Measurements from ENCODE around the gene TSPAN4. TPM values are rescaled to one million over a fixed set of nuclear protein-coding genes. Genes with fewer than 3 reads are reported as not detected.

The TSPAN4 gene
- total and polyA plus RNA-seq, 2 of the 13 experiments (the other 11 are each of a cell fraction or from before 2014, with no cell fraction given), result 31.7 to 68.3 TPM

DNA sequence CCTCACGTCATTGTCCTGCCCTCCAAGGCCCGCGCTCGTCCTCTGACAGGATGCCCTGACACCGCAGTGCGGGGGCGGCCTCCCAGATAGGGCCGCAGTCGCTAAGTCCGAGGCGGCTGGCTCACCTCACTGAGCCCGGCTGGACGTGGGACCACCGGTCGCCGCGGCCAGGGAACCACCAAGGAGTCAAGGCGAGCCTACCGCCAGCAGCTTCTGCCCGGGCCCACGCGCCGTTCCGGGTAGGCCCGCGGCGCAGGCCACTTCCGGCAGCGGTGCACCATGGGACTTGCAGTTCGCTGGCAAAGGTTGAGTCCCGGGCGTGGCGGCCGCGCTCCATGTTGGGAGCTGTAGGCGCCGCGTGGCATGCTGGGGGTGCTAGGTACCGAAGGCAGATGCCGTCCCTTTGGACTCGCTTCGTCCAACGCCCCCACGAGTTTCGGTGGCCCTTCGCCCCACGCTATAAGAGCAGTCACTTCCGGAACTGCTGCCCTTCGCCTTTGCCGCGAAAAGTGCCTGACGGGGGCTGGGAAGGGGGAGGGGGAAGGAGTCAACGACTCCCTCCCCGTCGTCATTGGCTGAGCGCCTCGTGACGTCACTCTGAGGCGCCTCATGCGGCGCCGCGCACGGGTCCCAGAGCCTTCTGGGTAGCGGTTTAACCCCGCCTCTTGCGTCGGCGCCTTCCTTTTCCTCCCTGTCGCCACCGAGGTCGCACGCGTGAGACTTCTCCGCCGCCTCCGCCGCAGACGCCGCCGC, 33.2 kb upstream of the TSPAN4 start, which contains the start of gene RPLP2 (continued):
- TF ChIP-seq, protein P1, sequence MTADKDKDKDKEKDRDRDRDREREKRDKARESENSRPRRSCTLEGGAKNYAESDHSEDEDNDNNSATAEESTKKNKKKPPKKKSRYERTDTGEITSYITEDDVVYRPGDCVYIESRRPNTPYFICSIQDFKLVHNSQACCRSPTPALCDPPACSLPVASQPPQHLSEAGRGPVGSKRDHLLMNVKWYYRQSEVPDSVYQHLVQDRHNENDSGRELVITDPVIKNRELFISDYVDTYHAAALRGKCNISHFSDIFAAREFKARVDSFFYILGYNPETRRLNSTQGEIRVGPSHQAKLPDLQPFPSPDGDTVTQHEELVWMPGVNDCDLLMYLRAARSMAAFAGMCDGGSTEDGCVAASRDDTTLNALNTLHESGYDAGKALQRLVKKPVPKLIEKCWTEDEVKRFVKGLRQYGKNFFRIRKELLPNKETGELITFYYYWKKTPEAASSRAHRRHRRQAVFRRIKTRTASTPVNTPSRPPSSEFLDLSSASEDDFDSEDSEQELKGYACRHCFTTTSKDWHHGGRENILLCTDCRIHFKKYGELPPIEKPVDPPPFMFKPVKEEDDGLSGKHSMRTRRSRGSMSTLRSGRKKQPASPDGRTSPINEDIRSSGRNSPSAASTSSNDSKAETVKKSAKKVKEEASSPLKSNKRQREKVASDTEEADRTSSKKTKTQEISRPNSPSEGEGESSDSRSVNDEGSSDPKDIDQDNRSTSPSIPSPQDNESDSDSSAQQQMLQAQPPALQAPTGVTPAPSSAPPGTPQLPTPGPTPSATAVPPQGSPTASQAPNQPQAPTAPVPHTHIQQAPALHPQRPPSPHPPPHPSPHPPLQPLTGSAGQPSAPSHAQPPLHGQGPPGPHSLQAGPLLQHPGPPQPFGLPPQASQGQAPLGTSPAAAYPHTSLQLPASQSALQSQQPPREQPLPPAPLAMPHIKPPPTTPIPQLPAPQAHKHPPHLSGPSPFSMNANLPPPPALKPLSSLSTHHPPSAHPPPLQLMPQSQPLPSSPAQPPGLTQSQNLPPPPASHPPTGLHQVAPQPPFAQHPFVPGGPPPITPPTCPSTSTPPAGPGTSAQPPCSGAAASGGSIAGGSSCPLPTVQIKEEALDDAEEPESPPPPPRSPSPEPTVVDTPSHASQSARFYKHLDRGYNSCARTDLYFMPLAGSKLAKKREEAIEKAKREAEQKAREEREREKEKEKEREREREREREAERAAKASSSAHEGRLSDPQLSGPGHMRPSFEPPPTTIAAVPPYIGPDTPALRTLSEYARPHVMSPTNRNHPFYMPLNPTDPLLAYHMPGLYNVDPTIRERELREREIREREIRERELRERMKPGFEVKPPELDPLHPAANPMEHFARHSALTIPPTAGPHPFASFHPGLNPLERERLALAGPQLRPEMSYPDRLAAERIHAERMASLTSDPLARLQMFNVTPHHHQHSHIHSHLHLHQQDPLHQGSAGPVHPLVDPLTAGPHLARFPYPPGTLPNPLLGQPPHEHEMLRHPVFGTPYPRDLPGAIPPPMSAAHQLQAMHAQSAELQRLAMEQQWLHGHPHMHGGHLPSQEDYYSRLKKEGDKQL (CRISPR knock-in tag; IDR thresholded peaks at IDR 0.05; ENCODE audit: low read depth), result no peak
- TF ChIP-seq ZNF264 (CRISPR knock-in tag; IDR thresholded peaks at IDR 0.05), result 0 out of 2 replicates have a peak, but pooled peaks have one; percentile 14
- TF ChIP-seq PHF21A (CRISPR knock-in tag; IDR thresholded peaks at IDR 0.05), result peak; percentile 87
- no peak; the same call in none of the 2 replicates for TF ChIP-seq RXRB (CRISPR knock-in tag; IDR thresholded peaks at IDR 0.05; ENCODE audit: borderline replicate concordance)
- TF ChIP-seq KDM6A (CRISPR knock-in tag; IDR thresholded peaks at IDR 0.05; ENCODE audit: low read depth), result 0 out of 2 replicates have a peak, but pooled peaks have one; percentile 51
- peak in 1 of 2 experiments; percentile 88; a peak in 2 of 4 replicates for TF ChIP-seq POLR2A (IDR thresholded peaks at IDR 0.05; ENCODE audit: insufficient read depth in 1 of 2, low read depth in 2 of 2, low read length in 2 of 2)
- no peak for TF ChIP-seq SYNCRIP (IDR thresholded peaks at IDR 0.05; ENCODE audit: insufficient read depth, low read depth, low read length)
- TF ChIP-seq IRF2 (CRISPR knock-in tag; IDR thresholded peaks at IDR 0.05), result peak; percentile 96
- no peak for TF ChIP-seq DPF2 (CRISPR knock-in tag; IDR thresholded peaks at IDR 0.05; ENCODE audit: borderline replicate concordance, low read depth)
- TF ChIP-seq, protein P2, sequence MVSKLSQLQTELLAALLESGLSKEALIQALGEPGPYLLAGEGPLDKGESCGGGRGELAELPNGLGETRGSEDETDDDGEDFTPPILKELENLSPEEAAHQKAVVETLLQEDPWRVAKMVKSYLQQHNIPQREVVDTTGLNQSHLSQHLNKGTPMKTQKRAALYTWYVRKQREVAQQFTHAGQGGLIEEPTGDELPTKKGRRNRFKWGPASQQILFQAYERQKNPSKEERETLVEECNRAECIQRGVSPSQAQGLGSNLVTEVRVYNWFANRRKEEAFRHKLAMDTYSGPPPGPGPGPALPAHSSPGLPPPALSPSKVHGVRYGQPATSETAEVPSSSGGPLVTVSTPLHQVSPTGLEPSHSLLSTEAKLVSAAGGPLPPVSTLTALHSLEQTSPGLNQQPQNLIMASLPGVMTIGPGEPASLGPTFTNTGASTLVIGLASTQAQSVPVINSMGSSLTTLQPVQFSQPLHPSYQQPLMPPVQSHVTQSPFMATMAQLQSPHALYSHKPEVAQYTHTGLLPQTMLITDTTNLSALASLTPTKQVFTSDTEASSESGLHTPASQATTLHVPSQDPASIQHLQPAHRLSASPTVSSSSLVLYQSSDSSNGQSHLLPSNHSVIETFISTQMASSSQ (IDR thresholded peaks at IDR 0.05; ENCODE audit: low read depth), result no peak
- TF ChIP-seq, protein P2 (CRISPR knock-in tag; IDR thresholded peaks at IDR 0.05; ENCODE audit: borderline replicate concordance), result peak; percentile 72; the same call in 1 of the 2 replicates
- TF ChIP-seq TBL1XR1 (IDR thresholded peaks at IDR 0.05; ENCODE audit: borderline replicate concordance, low read length, partially characterized antibody), result peak; percentile 78
- peak; percentile 34; the same call in 1 of the 2 replicates for TF ChIP-seq FOXA3 (CRISPR knock-in tag; IDR thresholded peaks at IDR 0.05)
- TF ChIP-seq DNMT1 (CRISPR knock-in tag; IDR thresholded peaks at IDR 0.05), result 0 out of 2 replicates have a peak, but pooled peaks have one; percentile 29
- TF ChIP-seq ZNF263 (CRISPR knock-in tag; IDR thresholded peaks at IDR 0.05), result no peak; the same call in 1 of the 2 replicates
- TF ChIP-seq, protein P3, sequence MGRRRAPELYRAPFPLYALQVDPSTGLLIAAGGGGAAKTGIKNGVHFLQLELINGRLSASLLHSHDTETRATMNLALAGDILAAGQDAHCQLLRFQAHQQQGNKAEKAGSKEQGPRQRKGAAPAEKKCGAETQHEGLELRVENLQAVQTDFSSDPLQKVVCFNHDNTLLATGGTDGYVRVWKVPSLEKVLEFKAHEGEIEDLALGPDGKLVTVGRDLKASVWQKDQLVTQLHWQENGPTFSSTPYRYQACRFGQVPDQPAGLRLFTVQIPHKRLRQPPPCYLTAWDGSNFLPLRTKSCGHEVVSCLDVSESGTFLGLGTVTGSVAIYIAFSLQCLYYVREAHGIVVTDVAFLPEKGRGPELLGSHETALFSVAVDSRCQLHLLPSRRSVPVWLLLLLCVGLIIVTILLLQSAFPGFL (CRISPR knock-in tag; IDR thresholded peaks at IDR 0.05), result no peak
- TF ChIP-seq TAF1 (CRISPR knock-in tag; IDR thresholded peaks at IDR 0.05), result peak; percentile 91
- TF ChIP-seq ZC3H13 (CRISPR knock-in tag; IDR thresholded peaks at IDR 0.05), result no peak
- peak; percentile 83; the same call in 1 of the 2 replicates for TF ChIP-seq CBFB (CRISPR knock-in tag; IDR thresholded peaks at IDR 0.05)
- TF ChIP-seq PRMT3 (CRISPR knock-in tag; IDR thresholded peaks at IDR 0.05; ENCODE audit: borderline replicate concordance, low read depth), result peak; percentile 12; the same call in 1 of the 2 replicates
